WI38 (cell line): ENCODE measurements around the gene ARF6.

Source experiments
- H3K4me3 ChIP-seq: 2 replicates; pipeline ENCODE4 v1.5.1; 2011; ENCODE audit warnings: low read depth, mild to moderate bottlenecking, control low read depth, low read length
- TF ChIP-seq, protein P1 (sequence below): IDR thresholded peaks from 2 replicates; pipeline ENCODE4 v1.5.1; 2012; ENCODE audit warnings: low read depth, mild to moderate bottlenecking, control low read depth, low read length

The ARF6 gene

DNA sequence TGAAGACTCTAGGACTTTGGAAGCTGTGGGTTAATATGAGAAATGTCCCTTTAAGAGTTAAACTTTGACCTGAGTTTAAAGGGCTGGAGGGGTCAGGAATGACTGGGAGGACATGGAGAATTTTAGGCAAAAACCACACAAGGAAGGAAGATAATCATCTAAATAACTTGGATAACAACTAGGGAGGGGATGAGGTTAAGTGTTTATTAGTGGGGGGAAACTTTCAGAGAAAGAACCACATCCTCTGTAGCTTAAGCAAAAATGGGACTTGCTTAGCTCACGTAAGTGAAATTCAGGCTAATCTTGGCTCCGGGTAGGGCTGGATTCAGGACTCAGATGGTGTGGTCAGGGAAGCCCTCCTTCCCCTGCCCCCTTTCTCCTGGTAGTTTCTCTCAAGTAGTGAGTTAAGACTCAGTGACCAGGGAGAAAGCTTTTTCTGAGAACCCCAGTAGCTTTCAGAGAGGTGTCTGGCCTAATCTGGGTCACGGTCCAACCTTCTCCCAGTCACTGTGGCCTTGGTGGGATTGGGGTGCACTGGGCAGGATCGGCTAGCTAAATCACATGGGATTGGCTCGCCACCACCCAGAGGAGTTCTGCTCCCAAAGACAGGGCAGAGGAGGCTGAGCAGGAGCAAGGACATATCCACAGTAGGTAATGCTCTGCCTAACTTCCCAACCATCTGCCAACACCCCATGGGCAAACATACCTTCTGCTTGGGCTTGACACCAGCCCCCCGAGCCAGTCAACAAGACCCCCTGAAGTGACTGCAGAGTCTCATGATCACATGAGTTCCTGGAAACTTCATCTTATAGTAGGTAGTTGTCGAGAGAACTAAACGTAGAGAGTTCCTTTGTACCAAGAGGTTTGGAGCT, 52.8 kb downstream of the ARF6 start:
- no peak overlapping the region for H3K4me3 ChIP-seq
- TF ChIP-seq, protein P1, sequence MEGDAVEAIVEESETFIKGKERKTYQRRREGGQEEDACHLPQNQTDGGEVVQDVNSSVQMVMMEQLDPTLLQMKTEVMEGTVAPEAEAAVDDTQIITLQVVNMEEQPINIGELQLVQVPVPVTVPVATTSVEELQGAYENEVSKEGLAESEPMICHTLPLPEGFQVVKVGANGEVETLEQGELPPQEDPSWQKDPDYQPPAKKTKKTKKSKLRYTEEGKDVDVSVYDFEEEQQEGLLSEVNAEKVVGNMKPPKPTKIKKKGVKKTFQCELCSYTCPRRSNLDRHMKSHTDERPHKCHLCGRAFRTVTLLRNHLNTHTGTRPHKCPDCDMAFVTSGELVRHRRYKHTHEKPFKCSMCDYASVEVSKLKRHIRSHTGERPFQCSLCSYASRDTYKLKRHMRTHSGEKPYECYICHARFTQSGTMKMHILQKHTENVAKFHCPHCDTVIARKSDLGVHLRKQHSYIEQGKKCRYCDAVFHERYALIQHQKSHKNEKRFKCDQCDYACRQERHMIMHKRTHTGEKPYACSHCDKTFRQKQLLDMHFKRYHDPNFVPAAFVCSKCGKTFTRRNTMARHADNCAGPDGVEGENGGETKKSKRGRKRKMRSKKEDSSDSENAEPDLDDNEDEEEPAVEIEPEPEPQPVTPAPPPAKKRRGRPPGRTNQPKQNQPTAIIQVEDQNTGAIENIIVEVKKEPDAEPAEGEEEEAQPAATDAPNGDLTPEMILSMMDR, result no peak
